ENCODE results near the gene KDM4B.
"Not testable (repeated sequence)": the region's sequence is repeated elsewhere in the genome, so short reads cannot be mapped to it uniquely, and the experiment has no call there.

GRCh38 chr19:4938461-4938860 is 30.5 kb upstream of the KDM4B start:
- TF ChIP-seq CTCF (IDR thresholded peaks at IDR 0.05; ENCODE audit: low read depth, low read length, missing input control); RAD21 (IDR thresholded peaks at IDR 0.05); HNF4A (conservative IDR thresholded peaks at IDR 0.05); HNF4G (IDR thresholded peaks at IDR 0.05): not testable (repeated sequence)
